Vagina (tissue), 2 donors: ENCODE measurements around the gene DENND1A.

Experiments
- CTCF ChIP-seq, 3 experiments: fragments of 450-650 bp in 2 of 3; fragments of 200-600 bp in 1 of 3; sonication (generic) in 1 of 3; IDR thresholded peaks; one replicate each; pipeline ENCODE4 v1.5.1; 2017 to 2019; ENCODE audit warnings: antibody characterized with exemption in 3 of 3, mild to moderate bottlenecking in 2 of 3, moderate library complexity in 2 of 3
- POLR2A ChIP-seq, 2 donors: fragments of 450-650 bp; IDR thresholded peaks; one replicate each; pipeline ENCODE4 v1.6.1; 2017; ENCODE audit warnings: antibody characterized with exemption in 2 of 2, mild to moderate bottlenecking in 2 of 2, moderate library complexity in 2 of 2

GRCh38 chr9:123629531-123629930 lies 300.4 kb downstream of the DENND1A start:
- TF ChIP-seq POLR2A (IDR thresholded peaks at IDR 0.05) (no peak), CTCF (IDR thresholded peaks at IDR 0.05) (no peak)
